GM12873 (cell line): Measurements from ENCODE around the gene MRPL14.

Source experiments
- TF ChIP-seq, protein P1 (sequence below): IDR thresholded peaks from 2 replicates; pipeline ENCODE4 v1.5.1; 2012; ENCODE audit warnings: low read depth, mild to moderate bottlenecking, moderate library complexity, low read length, control low read depth; ENCODE audit not compliant: insufficient read depth; ENCODE audit errors: missing control alignments

The MRPL14 gene

DNA sequence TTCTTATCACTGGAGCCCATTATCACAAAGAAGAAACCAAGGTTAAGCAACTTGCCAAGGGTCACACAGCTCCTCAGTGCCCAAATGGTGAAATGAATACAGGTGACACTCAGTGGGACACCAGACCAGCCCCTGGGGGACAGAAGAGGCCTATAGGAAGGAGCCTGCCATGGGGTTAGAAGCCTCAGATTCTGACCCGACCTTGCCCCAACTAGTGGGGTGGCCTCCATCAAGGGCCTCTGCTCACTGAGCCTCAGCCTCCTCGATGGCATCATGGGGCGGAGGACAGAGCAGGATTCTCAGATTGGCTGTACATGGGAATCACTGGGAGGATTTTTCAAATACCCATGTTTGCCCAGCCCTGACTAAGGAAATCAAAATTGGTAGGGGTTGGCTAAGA is 47.6 kb downstream of the MRPL14 start:
- TF ChIP-seq, protein P1, sequence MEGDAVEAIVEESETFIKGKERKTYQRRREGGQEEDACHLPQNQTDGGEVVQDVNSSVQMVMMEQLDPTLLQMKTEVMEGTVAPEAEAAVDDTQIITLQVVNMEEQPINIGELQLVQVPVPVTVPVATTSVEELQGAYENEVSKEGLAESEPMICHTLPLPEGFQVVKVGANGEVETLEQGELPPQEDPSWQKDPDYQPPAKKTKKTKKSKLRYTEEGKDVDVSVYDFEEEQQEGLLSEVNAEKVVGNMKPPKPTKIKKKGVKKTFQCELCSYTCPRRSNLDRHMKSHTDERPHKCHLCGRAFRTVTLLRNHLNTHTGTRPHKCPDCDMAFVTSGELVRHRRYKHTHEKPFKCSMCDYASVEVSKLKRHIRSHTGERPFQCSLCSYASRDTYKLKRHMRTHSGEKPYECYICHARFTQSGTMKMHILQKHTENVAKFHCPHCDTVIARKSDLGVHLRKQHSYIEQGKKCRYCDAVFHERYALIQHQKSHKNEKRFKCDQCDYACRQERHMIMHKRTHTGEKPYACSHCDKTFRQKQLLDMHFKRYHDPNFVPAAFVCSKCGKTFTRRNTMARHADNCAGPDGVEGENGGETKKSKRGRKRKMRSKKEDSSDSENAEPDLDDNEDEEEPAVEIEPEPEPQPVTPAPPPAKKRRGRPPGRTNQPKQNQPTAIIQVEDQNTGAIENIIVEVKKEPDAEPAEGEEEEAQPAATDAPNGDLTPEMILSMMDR = no peak

DNA sequence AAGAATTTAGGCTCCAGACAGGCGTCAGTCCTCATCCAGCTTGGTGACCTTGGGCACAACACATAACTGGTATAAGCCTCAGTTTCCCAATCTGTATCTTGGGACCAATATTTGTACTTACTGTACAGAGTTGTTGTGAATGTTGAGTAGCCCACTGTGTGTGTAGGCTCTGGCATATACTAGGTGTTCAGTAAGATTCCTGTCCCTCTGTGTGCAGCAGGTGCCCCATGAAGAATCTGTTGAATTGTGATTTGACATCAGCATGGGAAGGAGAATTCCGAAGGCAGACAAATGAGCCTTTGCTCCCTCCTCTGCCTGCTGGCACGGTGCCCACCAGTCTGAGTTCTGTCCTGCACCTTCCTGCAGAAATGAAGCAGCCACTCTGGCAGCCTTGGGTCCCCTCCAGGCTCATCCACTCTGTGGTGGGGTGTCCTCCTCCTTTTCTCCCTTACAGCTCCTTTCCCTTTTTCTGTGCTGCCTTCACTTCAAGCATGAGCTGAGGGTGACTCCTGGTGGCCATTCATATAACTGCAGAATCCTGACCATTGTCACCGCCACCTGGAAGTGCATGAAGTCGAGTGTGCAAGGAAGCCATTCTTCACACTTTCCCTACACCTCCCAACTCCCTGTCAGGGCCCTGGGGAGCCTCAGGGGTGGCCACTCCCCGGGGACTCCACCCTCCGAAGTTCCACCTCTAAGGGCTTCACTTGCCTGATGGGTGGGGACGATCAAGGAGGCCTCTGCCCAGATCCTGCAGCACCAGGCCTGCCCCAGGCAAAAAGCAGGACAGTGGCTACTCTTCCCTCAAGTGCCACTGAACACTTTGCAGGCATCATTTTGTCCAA is 48.2 kb downstream of the MRPL14 start:
- TF ChIP-seq, protein P1 = peak; percentile 94

DNA sequence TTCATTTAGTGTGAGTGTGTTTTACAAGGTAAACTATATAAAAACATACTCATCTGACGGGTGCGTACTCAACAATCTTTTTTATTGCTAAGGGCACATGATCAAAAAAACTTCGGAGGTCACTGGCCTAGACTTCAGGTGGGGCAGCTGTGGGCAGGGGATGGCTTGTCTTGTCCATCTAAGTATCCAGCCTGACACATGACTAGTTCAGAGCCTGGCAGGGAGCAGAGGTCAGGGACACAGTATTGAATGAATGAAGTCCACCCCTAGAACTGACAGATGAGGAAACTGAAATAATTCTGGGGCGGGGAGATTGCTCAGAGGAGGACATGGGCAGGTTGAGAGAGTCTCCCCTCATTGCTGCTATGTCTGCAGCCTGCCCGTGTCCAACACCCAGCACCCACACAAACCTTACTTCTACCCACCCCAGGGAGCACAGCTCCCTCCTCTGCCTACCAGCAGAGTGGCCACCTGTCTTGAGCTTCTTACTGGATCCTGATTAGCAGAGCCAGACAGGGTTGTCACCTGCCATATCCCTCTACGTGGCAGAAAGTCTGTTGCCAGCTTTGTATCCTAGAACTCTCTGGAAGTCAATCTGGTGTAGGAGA is 48.9 kb downstream of the MRPL14 start:
- TF ChIP-seq, protein P1 = no peak

DNA sequence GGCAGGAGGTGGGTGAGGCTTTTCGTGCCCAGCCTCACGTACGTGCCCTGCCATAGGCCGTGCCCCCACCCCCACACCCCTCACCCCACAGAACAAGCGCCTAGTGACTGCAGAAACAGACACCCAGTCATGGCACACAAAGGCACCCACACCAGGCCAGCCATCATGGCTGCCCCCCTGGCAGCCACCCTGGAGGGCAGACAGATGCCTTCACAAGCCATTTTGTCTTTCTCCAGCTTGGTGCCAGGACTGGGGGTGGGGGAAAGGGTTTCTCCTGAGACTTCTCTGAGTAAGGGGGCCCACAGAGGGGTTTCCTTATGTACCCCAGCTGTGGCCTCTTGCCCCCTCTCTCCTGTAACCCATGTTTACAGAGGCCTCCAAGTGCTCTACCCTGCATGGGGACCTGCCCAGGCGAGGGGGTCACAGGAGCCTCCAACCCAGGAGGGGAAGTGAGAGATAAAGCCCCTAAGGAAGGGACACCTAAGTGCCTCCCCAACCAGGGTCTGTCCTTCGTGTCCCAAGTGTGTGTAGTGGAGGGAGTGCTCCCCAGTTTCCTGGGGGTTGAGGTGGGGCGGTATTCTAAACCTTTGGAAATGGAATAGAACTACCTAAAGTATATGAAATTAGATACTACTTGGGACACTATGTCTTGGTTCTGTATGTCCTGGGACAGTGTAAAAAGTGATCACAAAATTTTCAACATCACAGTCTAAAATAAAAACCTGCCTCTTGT is 49.9 kb downstream of the MRPL14 start:
- TF ChIP-seq, protein P1 = no peak

DNA sequence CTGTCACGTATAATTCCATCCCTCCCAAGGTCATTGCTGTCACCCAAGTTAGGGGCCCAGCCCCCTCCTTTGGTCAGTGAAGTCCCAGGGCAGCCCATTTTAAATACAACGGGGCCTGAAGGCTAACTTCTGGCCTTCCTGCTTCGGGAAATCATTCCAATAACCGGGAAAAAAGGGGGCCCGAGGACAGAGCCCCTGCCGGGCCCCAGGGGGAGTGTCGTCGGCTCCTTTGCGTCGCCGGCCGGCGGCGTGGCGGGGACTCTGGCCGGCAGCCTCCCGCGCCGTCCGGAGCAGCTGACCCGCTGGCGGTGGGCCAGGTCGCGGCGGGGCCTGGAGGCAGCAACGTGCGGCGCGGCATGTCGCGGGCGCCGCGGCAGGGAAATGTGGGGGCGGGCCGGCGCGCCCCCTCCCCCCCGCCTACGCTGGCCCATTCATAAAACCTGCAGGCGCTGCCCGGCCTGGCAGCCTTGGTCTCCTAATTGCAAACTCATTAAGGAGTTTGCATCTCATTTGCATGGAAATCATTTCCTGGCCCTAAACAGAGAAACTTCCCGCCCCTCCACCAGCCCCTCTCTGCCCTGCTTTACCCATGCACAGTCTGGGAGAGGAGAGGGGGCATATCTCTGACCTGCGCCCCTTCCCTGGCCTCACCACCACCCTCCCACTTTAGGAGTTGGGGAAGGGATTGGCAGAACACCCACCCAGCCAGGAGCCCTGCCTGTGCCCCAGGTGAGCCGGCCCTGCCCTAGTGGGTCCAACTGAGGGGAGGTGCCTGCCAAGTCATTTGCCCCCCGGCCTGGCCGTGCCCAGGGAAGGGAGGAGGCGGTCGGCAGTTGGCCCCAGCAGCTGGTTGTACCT is 50.7 kb downstream of the MRPL14 start:
- TF ChIP-seq, protein P1 = no peak

DNA sequence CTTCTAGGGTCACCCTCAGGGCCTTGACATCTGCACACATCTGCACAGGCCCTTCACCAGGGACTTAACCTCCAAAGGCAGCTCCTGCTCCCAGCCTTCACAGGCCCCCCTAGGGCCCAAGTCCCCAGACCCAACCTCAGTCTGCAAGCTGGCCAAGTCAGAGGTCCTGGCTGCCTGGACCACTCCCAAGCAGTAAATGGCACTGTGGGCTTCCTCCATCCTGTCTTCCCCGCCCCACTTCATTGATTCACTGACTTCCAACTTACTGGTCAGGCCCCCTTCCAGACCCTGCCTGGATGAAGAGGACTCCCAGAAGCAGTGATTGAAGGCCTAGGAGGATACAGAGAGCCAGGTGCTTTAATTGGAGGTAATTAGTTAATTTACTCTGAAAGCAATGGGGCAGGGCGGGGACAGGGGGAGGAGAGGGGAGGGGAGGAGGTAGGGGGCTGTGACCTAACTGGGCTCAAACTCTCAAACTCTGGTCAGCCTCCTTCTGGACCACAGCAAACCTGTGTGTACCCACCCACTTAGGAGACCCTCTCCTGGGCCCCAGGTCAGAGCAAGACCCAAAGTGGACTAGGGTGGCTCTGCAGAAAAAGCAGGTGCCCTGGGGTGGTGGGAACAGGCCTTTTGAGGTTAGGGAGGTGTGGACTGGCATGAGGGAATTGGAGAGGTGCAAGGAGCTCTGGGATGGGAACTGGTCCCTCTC is 51.5 kb downstream of the MRPL14 start:
- TF ChIP-seq, protein P1 = no peak
